HepG2 (cell line): ENCODE data around the gene ANKLE1.

Experiments
- CBX1 ChIP-seq: IDR thresholded peaks from one replicate; pipeline ENCODE4 v1.6.1; 2016; ENCODE audit warnings: antibody characterized with exemption, low read depth
- TF ChIP-seq, protein P1 (sequence below): sonication (generic); formaldehyde crosslinking; IDR thresholded peaks from 2 replicates; pipeline ENCODE4 v1.5.0; 2020; ENCODE audit warnings: mild to moderate bottlenecking, missing genetic modification reagents, moderate library complexity
- TF ChIP-seq, protein P2 (sequence below): sonication (generic); formaldehyde crosslinking; IDR thresholded peaks from 2 replicates; pipeline ENCODE4 v1.5.0; 2020; ENCODE audit warnings: missing genetic modification reagents

DNA sequence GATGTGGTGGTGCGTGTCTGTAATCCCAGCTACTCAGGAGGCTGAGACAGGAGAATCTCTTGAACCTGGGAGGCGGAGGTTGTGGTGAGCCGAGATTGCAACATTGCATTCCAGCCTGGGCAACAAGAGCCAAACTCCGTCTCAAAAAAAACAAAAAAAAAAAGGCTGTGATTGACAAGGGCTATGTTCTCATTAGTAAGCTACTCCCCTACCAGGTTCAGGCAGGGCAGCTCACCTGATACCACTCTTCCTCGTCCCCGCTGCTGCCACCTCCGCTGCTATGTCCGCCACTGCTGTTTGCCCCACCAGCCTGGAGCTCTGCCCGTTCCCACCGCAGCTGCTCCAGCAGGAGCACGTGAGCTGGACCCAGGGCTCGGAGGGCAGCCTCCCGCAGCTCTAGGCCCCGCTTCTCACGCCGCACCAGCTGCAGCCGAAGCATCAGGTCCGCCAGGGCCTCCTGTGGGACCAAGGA is 26.5 kb upstream of the ANKLE1 start:
- TF ChIP-seq, protein P1, sequence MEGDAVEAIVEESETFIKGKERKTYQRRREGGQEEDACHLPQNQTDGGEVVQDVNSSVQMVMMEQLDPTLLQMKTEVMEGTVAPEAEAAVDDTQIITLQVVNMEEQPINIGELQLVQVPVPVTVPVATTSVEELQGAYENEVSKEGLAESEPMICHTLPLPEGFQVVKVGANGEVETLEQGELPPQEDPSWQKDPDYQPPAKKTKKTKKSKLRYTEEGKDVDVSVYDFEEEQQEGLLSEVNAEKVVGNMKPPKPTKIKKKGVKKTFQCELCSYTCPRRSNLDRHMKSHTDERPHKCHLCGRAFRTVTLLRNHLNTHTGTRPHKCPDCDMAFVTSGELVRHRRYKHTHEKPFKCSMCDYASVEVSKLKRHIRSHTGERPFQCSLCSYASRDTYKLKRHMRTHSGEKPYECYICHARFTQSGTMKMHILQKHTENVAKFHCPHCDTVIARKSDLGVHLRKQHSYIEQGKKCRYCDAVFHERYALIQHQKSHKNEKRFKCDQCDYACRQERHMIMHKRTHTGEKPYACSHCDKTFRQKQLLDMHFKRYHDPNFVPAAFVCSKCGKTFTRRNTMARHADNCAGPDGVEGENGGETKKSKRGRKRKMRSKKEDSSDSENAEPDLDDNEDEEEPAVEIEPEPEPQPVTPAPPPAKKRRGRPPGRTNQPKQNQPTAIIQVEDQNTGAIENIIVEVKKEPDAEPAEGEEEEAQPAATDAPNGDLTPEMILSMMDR, result no peak; the same call in 1 of the 2 replicates
- no peak for TF ChIP-seq CBX1
- TF ChIP-seq, protein P2, sequence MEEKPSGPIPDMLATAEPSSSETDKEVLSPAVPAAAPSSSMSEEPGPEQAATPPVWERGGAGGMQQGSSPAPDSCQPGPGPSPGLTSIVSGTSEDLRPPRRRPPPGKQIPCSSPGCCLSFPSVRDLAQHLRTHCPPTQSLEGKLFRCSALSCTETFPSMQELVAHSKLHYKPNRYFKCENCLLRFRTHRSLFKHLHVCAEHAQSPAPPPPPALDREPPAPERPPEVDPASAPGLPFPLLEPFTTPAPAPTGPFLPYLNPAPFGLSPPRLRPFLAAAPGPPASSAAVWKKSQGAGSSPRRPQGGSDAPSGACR (CRISPR knock-in tag), result no peak
